Rectal smooth muscle tissue (tissue), 1 donor: Measurements from ENCODE around the gene SH3RF2.

ENCODE experiments used
- H3K27ac ChIP-seq: one replicate; pipeline ENCODE4 v1.7.0; 2013; ENCODE audit warnings: low read depth, low read length, inconsistent platforms
- H3K27me3 ChIP-seq: one replicate; pipeline ENCODE4 v1.7.0; 2013; ENCODE audit warnings: low read length; ENCODE audit not compliant: control insufficient read depth, insufficient read depth
- H3K36me3 ChIP-seq: one replicate; pipeline ENCODE4 v1.7.0; 2013; ENCODE audit warnings: low read length; ENCODE audit not compliant: control insufficient read depth, insufficient read depth
- H3K4me1 ChIP-seq: one replicate; pipeline ENCODE4 v1.7.0; 2013; ENCODE audit warnings: low read length; ENCODE audit not compliant: control insufficient read depth, insufficient read depth
- H3K4me3 ChIP-seq: one replicate; pipeline ENCODE4 v1.7.0; 2013; ENCODE audit warnings: low read length
- H3K9ac ChIP-seq: one replicate; pipeline ENCODE4 v1.7.0; 2013; ENCODE audit warnings: low read length

SH3RF2 gene

GRCh38 chr5:146025114-146025680 lies 88.8 kb downstream of the SH3RF2 start:
- Histone ChIP-seq H3K27me3 (no peaks in the 10 kb centered on the region), H3K27ac (no peak overlapping the region), H3K36me3 (no peaks in the 10 kb centered on the region), H3K4me3 (no peak overlapping the region), H3K9ac (no peak overlapping the region), H3K4me1 (no peaks in the 10 kb centered on the region)

- no peaks in the 10 kb centered on the region for H3K4me1 ChIP-seq
- no peaks in the 10 kb centered on the region for H3K27me3 ChIP-seq
- no peak overlapping the region for H3K9ac ChIP-seq
- H3K4me3 ChIP-seq = no peak overlapping the region
- no peaks in the 10 kb centered on the region for H3K36me3 ChIP-seq
- no peak overlapping the region for H3K27ac ChIP-seq
Measured at GRCh38 chr5:146025681-146026080, 89.3 kb downstream of the SH3RF2 start.

- no peak overlapping the region for H3K4me3 ChIP-seq
- no peaks in the 10 kb centered on the region for H3K27me3 ChIP-seq
- no peak overlapping the region for H3K27ac ChIP-seq
- H3K4me1 ChIP-seq = no peaks in the 10 kb centered on the region
- H3K36me3 ChIP-seq = no peaks in the 10 kb centered on the region
- H3K9ac ChIP-seq = no peak overlapping the region
Measured at GRCh38 chr5:146026307-146027010, 90.1 kb downstream of the SH3RF2 start.

- Histone ChIP-seq H3K4me3 (no peak overlapping the region), H3K9ac (no peak overlapping the region), H3K27ac (no peak overlapping the region), H3K27me3 (no peaks in the 10 kb centered on the region), H3K36me3 (no peaks in the 10 kb centered on the region), H3K4me1 (no peaks in the 10 kb centered on the region)
Measured at GRCh38 chr5:146027751-146028150, 91.4 kb downstream of the SH3RF2 start.

GRCh38 chr5:146032911-146033310 lies 96.5 kb downstream of the SH3RF2 start:
- Histone ChIP-seq H3K27ac (no peak overlapping the region), H3K9ac (no peak overlapping the region), H3K4me1 (no peaks in the 10 kb centered on the region), H3K4me3 (no peak overlapping the region), H3K27me3 (no peaks in the 10 kb centered on the region), H3K36me3 (no peaks in the 10 kb centered on the region)

- Histone ChIP-seq H3K27me3 (no peaks in the 10 kb centered on the region), H3K27ac (no peak overlapping the region), H3K4me1 (no peaks in the 10 kb centered on the region), H3K9ac (no peak overlapping the region), H3K4me3 (no peak overlapping the region), H3K36me3 (no peaks in the 10 kb centered on the region)
Measured at GRCh38 chr5:146034127-146034526, 97.7 kb downstream of the SH3RF2 start.

GRCh38 chr5:146034605-146035004 lies 98.2 kb downstream of the SH3RF2 start:
- Histone ChIP-seq H3K27me3 (no peaks in the 10 kb centered on the region), H3K4me1 (no peaks in the 10 kb centered on the region), H3K9ac (no peak overlapping the region), H3K36me3 (no peaks in the 10 kb centered on the region), H3K27ac (no peak overlapping the region), H3K4me3 (no peak overlapping the region)

GRCh38 chr5:146039420-146039819 lies 103.0 kb downstream of the SH3RF2 start:
- Histone ChIP-seq H3K4me3 (no peak overlapping the region), H3K4me1 (no peaks in the 10 kb centered on the region), H3K9ac (no peak overlapping the region), H3K27ac (no peak overlapping the region), H3K27me3 (no peaks in the 10 kb centered on the region), H3K36me3 (no peaks in the 10 kb centered on the region)

- Histone ChIP-seq H3K27me3 (no peaks in the 10 kb centered on the region), H3K27ac (no peak overlapping the region), H3K9ac (no peak overlapping the region)
Measured at GRCh38 chr5:146040527-146040926, 104.1 kb downstream of the SH3RF2 start.

GRCh38 chr5:146041180-146041789 lies 104.9 kb downstream of the SH3RF2 start:
- no peak overlapping the region for H3K9ac ChIP-seq
- H3K4me3 ChIP-seq = no peak overlapping the region
- no peak overlapping the region for H3K27ac ChIP-seq

More at GRCh38 chr5:146040527-146040926, 104.1 kb downstream of the SH3RF2 start:
- no peaks in the 10 kb centered on the region for H3K4me1 ChIP-seq
- H3K4me3 ChIP-seq = no peak overlapping the region
- H3K36me3 ChIP-seq = no peaks in the 10 kb centered on the region

GRCh38 chr5:146042628-146043279 lies 106.4 kb downstream of the SH3RF2 start:
- Histone ChIP-seq H3K4me1 (no peaks in the 10 kb centered on the region), H3K9ac (no peak overlapping the region), H3K36me3 (no peaks in the 10 kb centered on the region), H3K27ac (no peak overlapping the region), H3K27me3 (no peaks in the 10 kb centered on the region), H3K4me3 (no peak overlapping the region)

More at GRCh38 chr5:146041180-146041789, 104.9 kb downstream of the SH3RF2 start:
- Histone ChIP-seq H3K36me3 (no peaks in the 10 kb centered on the region), H3K4me1 (no peaks in the 10 kb centered on the region), H3K27me3 (no peaks in the 10 kb centered on the region)

GRCh38 chr5:146043722-146044121 lies 107.3 kb downstream of the SH3RF2 start:
- no peak overlapping the region for H3K4me3 ChIP-seq
- H3K9ac ChIP-seq = no peak overlapping the region
- H3K27ac ChIP-seq = no peak overlapping the region
- no peaks in the 10 kb centered on the region for H3K27me3 ChIP-seq
- no peaks in the 10 kb centered on the region for H3K4me1 ChIP-seq
- H3K36me3 ChIP-seq = no peaks in the 10 kb centered on the region
